Activated naive CD8-positive, alpha-beta T cell treated with anti-CD3 and anti-CD28 coated beads for 36 hours (primary cell): ENCODE measurements around the gene SURF1. TPM values are rescaled to one million over a fixed set of nuclear protein-coding genes. Genes with fewer than 3 reads are reported as not detected.

ENCODE experiments used
- DNase-seq: peaks from one replicate; pipeline ENCODE4 v3.0.0; 2021
- H3K27ac Mint-ChIP-seq: one replicate; pipeline ENCODE4 v1.8.0; 2022; ENCODE audit warnings: mild to moderate bottlenecking, moderate library complexity, mixed read lengths
- H3K27me3 Mint-ChIP-seq: one replicate; pipeline ENCODE4 v1.8.0; 2022; ENCODE audit warnings: mild to moderate bottlenecking, mixed read lengths
- H3K36me3 Mint-ChIP-seq: one replicate; pipeline ENCODE4 v1.8.0; 2021; ENCODE audit warnings: mild to moderate bottlenecking, mixed read lengths
- H3K4me1 Mint-ChIP-seq: one replicate; pipeline ENCODE4 v1.8.0; 2021; ENCODE audit warnings: mixed read lengths
- H3K4me3 Mint-ChIP-seq: one replicate; pipeline ENCODE4 v1.8.0; 2022; ENCODE audit warnings: mild to moderate bottlenecking, moderate library complexity, mixed read lengths
- H3K9me3 Mint-ChIP-seq: one replicate; pipeline ENCODE4 v1.8.0; 2022; ENCODE audit warnings: mixed read lengths
- total RNA-seq, 2 experiments: library from RNA; stranded (reverse); gene quantifications; one replicate each; pipeline ENCODE4 v1.2.3, GENCODE V29; 2021

The SURF1 gene
- total RNA-seq, 2 experiments from 2014 or later: 25.4 to 26.6 TPM

DNA sequence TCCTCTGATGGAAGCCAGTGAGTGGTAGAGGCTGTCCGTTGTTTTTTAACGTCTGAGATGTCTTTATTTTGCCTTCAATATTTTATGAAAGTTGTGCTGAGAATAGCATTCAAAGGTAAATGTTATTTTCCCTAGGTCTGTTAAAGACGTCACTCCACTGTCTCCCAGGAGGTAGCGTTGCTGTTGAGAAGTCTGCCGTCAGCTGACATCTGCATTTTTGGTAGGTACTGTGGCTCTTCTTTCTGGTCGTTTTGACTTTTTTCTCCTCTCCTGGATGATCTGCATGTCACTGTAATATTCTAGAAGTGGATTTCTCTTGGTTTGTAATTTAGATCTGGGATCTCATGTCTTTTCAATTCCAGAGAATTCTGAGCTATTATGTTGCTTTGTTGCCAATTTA, 46.7 kb downstream of the SURF1 start:
- no peaks in the 10 kb centered on the region for H3K36me3 Mint-ChIP-seq
- DNase-seq: no peak
- H3K4me1 Mint-ChIP-seq: no peaks in the 10 kb centered on the region
- H3K27ac Mint-ChIP-seq: no peak overlapping the region
- H3K27me3 Mint-ChIP-seq: peaks cover 24% of the 10 kb centered on the region
- no peaks in the 10 kb centered on the region for H3K9me3 Mint-ChIP-seq
- no peak overlapping the region for H3K4me3 Mint-ChIP-seq

DNA sequence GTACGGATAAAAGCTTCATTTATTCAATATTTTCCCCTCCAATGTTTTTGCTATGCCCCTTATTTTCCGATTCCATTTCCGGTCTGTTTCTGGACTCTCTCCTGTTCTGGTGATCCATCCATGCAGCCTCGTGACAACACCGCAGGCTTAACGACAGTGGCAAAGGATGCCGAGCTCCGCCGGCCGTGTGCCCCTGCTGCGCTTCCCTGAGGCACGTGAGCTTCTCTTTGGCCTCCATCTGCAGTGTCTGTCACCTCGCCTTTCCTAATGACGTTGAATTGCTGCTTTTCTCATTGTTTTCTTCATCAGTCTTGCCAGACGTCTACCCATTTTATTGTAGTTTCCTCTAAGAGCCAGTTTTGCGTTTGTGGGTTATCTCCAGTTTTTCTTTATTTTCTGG, 49.0 kb downstream of the SURF1 start:
- Mint-ChIP-seq H3K4me3 (no peak overlapping the region), H3K9me3 (no peaks in the 10 kb centered on the region), H3K27me3 (peaks cover 24% of the 10 kb centered on the region), H3K27ac (no peak overlapping the region), H3K4me1 (no peaks in the 10 kb centered on the region), H3K36me3 (no peaks in the 10 kb centered on the region)
- DNase-seq: no peak

DNA sequence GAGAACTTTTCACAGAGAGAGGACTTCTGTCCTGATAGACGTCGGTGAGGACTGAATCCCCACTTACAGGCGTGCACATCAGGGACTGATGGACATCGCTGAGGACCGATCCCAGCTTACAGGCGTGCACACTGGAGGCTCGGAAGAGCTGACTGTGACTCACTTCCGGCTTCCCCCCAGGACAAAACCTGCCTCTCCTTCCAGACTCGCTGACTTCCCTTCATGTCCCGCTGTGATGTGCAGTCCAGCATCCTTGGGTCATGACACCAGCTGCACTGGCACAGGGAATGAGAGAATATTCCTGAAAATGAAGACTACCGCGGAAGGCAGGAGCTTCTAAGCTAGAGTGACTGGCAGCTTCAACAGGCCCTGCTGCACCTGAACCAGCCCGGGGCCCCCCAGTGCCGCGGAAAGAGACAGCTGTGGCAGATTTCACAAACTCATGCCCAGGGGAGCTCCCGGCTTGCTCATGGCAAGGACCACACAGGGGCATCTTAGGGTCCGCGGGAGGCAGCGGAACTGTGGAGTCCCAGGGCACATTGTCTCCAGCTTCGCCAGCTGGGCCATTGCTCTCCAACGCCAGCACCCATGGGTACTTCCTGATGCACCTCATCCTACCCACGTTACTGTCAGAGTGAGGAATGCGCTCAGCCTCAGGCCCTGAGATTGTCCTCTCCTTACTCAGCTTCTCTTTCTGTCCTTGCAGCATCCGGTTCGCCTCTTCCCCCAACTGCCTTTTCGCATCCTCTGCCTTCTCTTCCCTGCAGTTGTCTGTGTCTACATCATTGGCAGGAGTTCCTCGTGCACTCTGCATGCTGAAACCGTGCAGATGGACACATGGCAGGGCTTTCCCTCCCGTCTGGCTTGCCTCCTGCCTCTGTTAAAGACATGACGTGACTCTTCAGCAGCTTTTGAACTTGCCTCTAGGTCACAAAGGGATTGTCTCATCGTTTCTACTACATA, 49.8 kb downstream of the SURF1 start:
- Mint-ChIP-seq H3K36me3 (no peaks in the 10 kb centered on the region), H3K9me3 (no peaks in the 10 kb centered on the region), H3K4me1 (no peaks in the 10 kb centered on the region), H3K4me3 (no peak overlapping the region), H3K27ac (no peak overlapping the region), H3K27me3 (peaks cover 24% of the 10 kb centered on the region)
- no peak for DNase-seq

DNA sequence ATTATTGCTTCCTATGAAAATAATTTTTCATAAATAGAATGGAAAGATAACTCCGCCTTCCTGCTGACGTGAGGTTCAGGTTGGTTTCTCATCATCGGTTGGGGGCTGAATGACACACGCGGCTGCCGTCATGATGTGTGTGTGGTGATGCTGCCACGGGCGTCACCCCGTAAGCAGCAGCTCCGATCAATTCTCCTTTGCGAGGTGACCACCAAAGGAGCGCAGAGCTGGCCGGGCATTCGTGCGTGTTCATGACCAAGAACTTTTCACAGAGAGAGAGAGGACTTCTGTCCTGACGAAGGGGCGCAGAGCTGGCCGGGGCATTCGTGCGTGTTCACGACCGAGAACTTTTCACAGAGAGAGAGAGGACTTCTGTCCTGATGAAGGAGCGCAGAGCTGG, 50.6 kb downstream of the SURF1 start:
- Mint-ChIP-seq H3K4me3 (no peak overlapping the region), H3K4me1 (no peaks in the 10 kb centered on the region), H3K9me3 (no peaks in the 10 kb centered on the region), H3K36me3 (no peaks in the 10 kb centered on the region), H3K27ac (no peak overlapping the region), H3K27me3 (peaks cover 21% of the 10 kb centered on the region)
- no peak for DNase-seq

DNA sequence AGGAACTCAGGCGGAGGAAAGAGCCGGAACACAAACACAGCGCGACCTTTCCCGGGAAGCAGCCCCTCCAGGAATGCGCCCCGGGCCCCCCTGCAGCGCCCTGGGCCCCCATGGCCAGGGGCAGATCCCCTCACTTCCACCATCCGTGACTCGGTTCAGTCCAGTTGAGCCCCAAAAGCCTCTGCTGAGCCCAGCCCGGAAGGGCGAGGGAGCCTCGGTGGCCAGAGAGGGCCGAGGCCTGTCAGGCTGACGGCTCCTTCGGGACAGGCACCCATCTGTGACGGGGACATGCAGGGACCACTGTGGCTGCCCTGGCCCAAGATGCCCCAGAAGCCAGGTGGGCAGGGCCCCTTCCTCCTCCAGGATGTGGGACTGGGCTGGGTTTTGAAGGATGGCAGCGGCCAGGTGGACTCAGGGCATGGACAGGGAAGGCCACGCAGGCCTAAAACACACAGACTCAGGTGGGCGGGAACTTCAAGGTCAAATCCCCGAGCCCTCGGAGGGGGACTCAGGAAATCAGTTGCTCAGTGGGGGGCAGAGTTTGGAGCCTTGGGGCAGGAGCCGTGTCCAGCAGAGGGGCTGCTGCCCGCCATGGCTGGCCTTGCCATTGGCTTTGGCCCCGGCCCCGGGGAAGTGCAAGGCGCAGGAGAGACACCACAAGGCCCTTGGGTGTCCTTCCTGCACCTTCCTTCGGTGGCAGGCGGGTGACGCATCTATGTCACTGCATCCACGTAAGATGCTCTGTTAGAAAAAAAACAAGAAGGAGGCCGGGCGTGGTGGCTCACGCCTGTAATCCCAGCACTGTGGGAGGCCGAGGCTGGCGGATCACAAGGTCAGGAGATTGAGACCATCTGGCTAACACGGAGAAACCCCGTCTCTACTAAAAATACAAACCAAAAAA, 51.6 kb downstream of the SURF1 start:
- Mint-ChIP-seq H3K4me1 (no peaks in the 10 kb centered on the region), H3K9me3 (no peaks in the 10 kb centered on the region), H3K4me3 (no peak overlapping the region), H3K27ac (no peak overlapping the region), H3K36me3 (no peaks in the 10 kb centered on the region), H3K27me3 (peaks cover 17% of the 10 kb centered on the region)
- no peak for DNase-seq

DNA sequence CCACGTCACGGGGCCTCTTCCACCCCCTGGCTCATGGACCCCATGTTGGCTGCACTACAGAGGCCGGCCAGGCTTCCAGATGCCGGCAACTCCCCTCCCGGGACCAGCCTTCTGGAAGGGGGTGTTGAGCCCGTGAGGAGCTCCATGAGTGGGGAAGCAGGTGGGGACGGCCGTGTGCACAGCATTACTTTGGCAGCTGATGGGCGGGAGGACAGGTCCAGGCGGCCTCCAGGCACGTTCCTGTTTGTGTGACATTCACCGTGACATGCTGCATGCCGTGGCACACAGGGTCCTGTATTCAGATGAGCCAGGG, 52.2 kb downstream of the SURF1 start:
- H3K4me1 Mint-ChIP-seq: no peaks in the 10 kb centered on the region
- no peak overlapping the region for H3K27ac Mint-ChIP-seq
- H3K36me3 Mint-ChIP-seq: no peaks in the 10 kb centered on the region
- peaks cover 14% of the 10 kb centered on the region for H3K27me3 Mint-ChIP-seq
- no peak overlapping the region for H3K4me3 Mint-ChIP-seq
- no peak for DNase-seq
- H3K9me3 Mint-ChIP-seq: no peaks in the 10 kb centered on the region

DNA sequence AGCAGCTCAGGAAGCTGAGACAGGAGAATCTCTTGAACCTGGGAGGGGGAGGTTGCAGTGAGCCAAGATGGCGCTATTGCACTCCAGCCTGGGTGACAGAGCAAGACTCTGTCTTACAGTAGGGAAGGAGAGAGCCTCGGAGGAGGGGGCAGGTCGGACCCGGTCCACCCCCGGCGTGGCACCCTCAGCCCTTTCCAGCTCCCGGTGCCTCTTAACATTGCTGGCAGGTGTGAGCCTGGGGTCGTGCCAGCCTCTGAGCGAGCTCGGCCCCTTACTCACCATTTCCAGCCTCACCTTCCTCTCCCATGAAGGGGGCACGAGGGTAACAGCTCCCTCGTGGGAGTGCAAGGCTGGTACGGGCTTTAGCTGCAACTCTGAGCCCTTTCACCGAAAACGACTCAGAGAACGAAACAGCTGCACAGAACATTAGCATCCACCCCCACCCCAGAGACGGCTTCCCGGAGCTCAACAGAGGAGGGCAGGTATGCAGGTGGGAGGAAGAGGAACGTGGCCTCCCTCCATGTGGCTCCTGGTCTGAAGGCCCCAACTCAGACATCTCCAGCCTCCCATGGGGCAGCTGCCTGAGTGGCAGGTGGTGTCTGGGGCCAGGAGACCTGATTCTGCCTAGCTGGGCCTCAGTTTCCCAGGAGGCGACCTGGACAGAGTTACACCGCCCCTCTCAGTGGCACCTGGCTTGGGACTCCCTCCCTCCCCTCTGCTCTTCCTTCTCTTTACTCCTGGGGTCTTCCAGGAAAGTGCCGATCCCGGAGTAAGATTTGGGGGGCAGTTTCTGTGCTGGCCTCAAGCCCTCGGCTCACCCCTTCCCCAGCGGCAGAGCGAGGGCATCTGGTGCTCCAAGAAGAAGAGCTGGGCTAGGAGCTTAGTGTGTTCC, 52.8 kb downstream of the SURF1 start:
- Mint-ChIP-seq H3K9me3 (no peaks in the 10 kb centered on the region), H3K27me3 (peaks cover 16% of the 10 kb centered on the region), H3K27ac (no peak overlapping the region), H3K4me3 (no peak overlapping the region), H3K4me1 (no peaks in the 10 kb centered on the region), H3K36me3 (no peaks in the 10 kb centered on the region)
- DNase-seq: no peak

Other genes with a start within 250 kb of the SURF1 start
- 10 to 100 TPM; 50.3 to 51.9 TPM for gene RALGDS, start 235.2 kb downstream of the SURF1 start, total RNA-seq
- 1 to 10 TPM; 1.6 to 2.9 TPM for gene GBGT1, start 192.6 kb downstream of the SURF1 start, total RNA-seq
- gene OBP2B, start 147.2 kb downstream of the SURF1 start, total RNA-seq: not detected
- gene ABO, start 81.3 kb downstream of the SURF1 start, total RNA-seq: not detected
- gene SURF6, start 20.3 kb downstream of the SURF1 start, total RNA-seq: 10 to 100 TPM; 31.8 to 33.0 TPM
- gene MED22, start 8.4 kb downstream of the SURF1 start, total RNA-seq: 10 to 100 TPM; 42.3 to 45.2 TPM
- 1,000 to 10,000 TPM; 3,142 to 3,195 TPM for gene RPL7A, start 8.3 kb downstream of the SURF1 start, total RNA-seq
- 10 to 100 TPM; 30.7 to 32.2 TPM for gene SURF2, start 63 bp upstream of the SURF1 start, total RNA-seq
- 100 to 1,000 TPM; 197 to 198 TPM for gene SURF4, start 19.6 kb upstream of the SURF1 start, total RNA-seq
- under 1 TPM; 0.16 to 0.31 TPM for gene STKLD1, start 19.9 kb upstream of the SURF1 start, total RNA-seq
- 10 to 100 TPM; 45.3 to 47.7 TPM for gene REXO4, start 61.5 kb upstream of the SURF1 start, total RNA-seq
- gene ADAMTS13, start 65.9 kb upstream of the SURF1 start, total RNA-seq: 1 to 10 TPM; 1.0 to 1.5 TPM
- 1 to 10 TPM in 1 of 2 experiments, under 1 TPM in 1; 0.54 to 1.4 TPM for gene CACFD1, start 103.5 kb upstream of the SURF1 start, total RNA-seq
- gene SLC2A6, start 122.6 kb upstream of the SURF1 start, total RNA-seq: 1 to 10 TPM; 8.9 to 9.3 TPM
- not detected for gene MYMK, start 168.5 kb upstream of the SURF1 start, total RNA-seq
- gene ADAMTSL2, start 178.2 kb upstream of the SURF1 start, total RNA-seq: under 1 TPM; 0.29 to 0.34 TPM